MM.1S (cell line): ENCODE results near the gene HTR2C.

Experiments used
- CTCF ChIP-seq: fragments of 300-600 bp; sonication (generic); IDR thresholded peaks from 2 replicates; pipeline ENCODE4 v1.5.1; 2016; ENCODE audit warnings: antibody characterized with exemption, low read length, mixed read lengths
- EZH2phosphoT487 ChIP-seq: fragments of 300-600 bp; sonication (generic); IDR thresholded peaks from 2 replicates; pipeline ENCODE4 v1.6.1; 2018; ENCODE audit warnings: antibody characterized with exemption, low read length

- no peak for TF ChIP-seq CTCF
- no peak for TF ChIP-seq EZH2phosphoT487
Measured at GRCh38 chrX:114782925-114783324, 199.0 kb downstream of the HTR2C start.
